ENCODE results near the gene ENTREP3. TPM values are rescaled to one million over a fixed set of nuclear protein-coding genes. Genes with fewer than 3 reads are reported as not detected.
A peak's percentile ranks its signal among the peaks of the same experiment; 100 is the strongest.

Gene ENTREP3
- total RNA-seq, result 10 to 100 TPM in 4 of 5 donors, 1 to 10 TPM in 1; 2.8 to 77.9 (median 19.6) TPM
- 10 to 100 TPM in 2 of 3 donors, 1 to 10 TPM in 1; 9.7 to 20.5 (median 11.6) TPM for polyA plus RNA-seq
- long read RNA-seq, donor 1, partial matches to known transcripts, result 0 of 2 reads
- long read RNA-seq, donor 1, other reads (novel, unspliced or antisense), result 0 of 2 reads
- long read RNA-seq, donor 2, partial matches to known transcripts, result 0 of 2 reads
- long read RNA-seq, donor 2, other reads (novel, unspliced or antisense), result 0 of 2 reads
- long read RNA-seq, donor 3, partial matches to known transcripts, result 0 of 2 reads
- long read RNA-seq, donor 3, other reads (novel, unspliced or antisense), result 0 of 2 reads
- long read RNA-seq, donor 4, result 0 reads
- long read RNA-seq, donor 5, partial matches to known transcripts, result 0 of 1 reads
- long read RNA-seq, donor 5, other reads (novel, unspliced or antisense), result 0 of 1 reads
- long read RNA-seq, donor 6, result 0 reads
- long read RNA-seq, donor 7, partial matches to known transcripts, result 0 of 2 reads
- long read RNA-seq, donor 7, other reads (novel, unspliced or antisense), result 0 of 2 reads
- long read RNA-seq, donor 8, partial matches to known transcripts, result 0 of 1 reads
- long read RNA-seq, donor 8, other reads (novel, unspliced or antisense), result 0 of 1 reads
- long read RNA-seq, donor 9, result 0 reads
- long read RNA-seq, donor 10, partial matches to known transcripts, result 0 of 1 reads
- long read RNA-seq, donor 10, other reads (novel, unspliced or antisense), result 0 of 1 reads

GRCh38 chr1:155255243-155256007 lies at the start of gene ENTREP3:
Gene ENTREP3, minus strand, starts transcription at chr1:155255483. Its CDS starts 606 bp downstream, at chr1:155254877.
- peak; percentile 86 to 97 for DNase-seq
- TF ChIP-seq EP300 (IDR thresholded peaks at IDR 0.05) (no peak), POLR2AphosphoS5 (IDR thresholded peaks at IDR 0.05) (peak; percentile 78 to 89 (median 82))
- intact Hi-C loops (cut with DNase I; ENCODE audit: low total_unique reads), result loop anchor here (10.0 kb wide), 1 partner anchor 339 kb away; no protein-coding TSS in a partner anchor
- H3K4me1 ChIP-seq, result peaks cover 30 to 48% (median 42%) of the 10 kb centered on the region in 4 donors
- WGBS, 5 donors, result 1 to 5% (median 2%) methylated on average over 44 to 54 of the region's 54 CpGs
- H3K4me3 ChIP-seq, result peak within 1 kb of the TSS; percentile 80 to 94 (median 90)
- peak within 1 kb of the TSS; percentile 93 to 98 (median 96) for H3K27ac ChIP-seq
- peaks cover 18 to 44% (median 38%) of the 10 kb centered on the region in 4 donors for H3K36me3 ChIP-seq
- no peaks in the 10 kb centered on the region for H3K27me3 ChIP-seq
- H3K9me3 ChIP-seq, result no peaks in the 10 kb centered on the region

DNA sequence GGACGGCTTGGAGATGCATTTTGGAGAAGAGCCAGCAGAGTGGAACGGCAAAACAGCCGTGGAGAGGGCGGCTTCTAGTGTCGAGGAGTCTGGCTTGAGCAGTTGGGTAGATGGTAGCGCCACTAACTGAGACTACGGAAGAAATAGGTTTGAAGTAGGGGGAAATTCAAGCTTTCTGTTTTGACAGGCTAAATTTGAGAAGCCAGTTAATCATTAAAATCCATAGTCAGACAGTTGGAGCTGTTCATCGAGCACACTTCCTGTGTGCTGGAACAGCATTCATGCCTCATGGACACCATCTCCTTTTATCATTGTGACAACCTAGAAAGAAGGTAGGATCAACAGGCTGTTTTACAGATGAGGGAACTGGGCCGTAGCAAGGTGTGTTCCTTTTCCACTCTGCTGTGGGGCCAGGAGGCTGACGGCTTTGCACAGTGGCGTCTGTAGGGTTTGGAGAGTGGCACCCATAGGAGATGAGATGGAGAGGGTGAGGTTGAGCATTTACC lies 49.3 kb upstream of the ENTREP3 start:
- H3K27me3 ChIP-seq, result no peaks in the 10 kb centered on the region
- H3K4me1 ChIP-seq, result peaks cover 4 to 15% (median 9%) of the 10 kb centered on the region in 4 donors
- H3K9me3 ChIP-seq, result no peaks in the 10 kb centered on the region
- TF ChIP-seq POLR2AphosphoS5 (IDR thresholded peaks at IDR 0.05) (no peak), CTCF (IDR thresholded peaks at IDR 0.05) (no peak), POLR2A (IDR thresholded peaks at IDR 0.05) (no peak), EP300 (IDR thresholded peaks at IDR 0.05) (no peak)
- H3K27ac ChIP-seq, result no peak overlapping the region
- 71 to 80% (median 75%) methylated on average over 11 of the region's 11 CpGs for WGBS, 5 donors
- no peak for DNase-seq
- no peak overlapping the region for H3K4me3 ChIP-seq
- H3K36me3 ChIP-seq, result no peaks in the 10 kb centered on the region
- intact Hi-C loops (cut with DNase I; ENCODE audit: low total_unique reads), result no loop called here

GRCh38 chr1:155301342-155301841 lies 46.1 kb upstream of the ENTREP3 start, which contains the start of gene PKLR:
Gene PKLR, minus strand, starts transcription at chr1:155301438. Its CDS starts 43 bp downstream, at chr1:155301395.
- Histone ChIP-seq H3K9me3 (no peaks in the 10 kb centered on the region), H3K27ac (no peak within 1 kb of the TSS), H3K27me3 (peaks cover 0 to 14% (median under 1%) of the 10 kb centered on the region in 3 donors), H3K36me3 (no peaks in the 10 kb centered on the region), H3K4me3 (no peak within 1 kb of the TSS), H3K4me1 (no peaks in the 10 kb centered on the region)
- TF ChIP-seq POLR2AphosphoS5 (IDR thresholded peaks at IDR 0.05) (no peak), POLR2A (IDR thresholded peaks at IDR 0.05) (no peak), EP300 (IDR thresholded peaks at IDR 0.05) (no peak), CTCF (IDR thresholded peaks at IDR 0.05) (no peak)
- no peak for DNase-seq
- intact Hi-C loops (cut with DNase I; ENCODE audit: low total_unique reads), result no loop called here
- WGBS, 5 donors, result 83 to 87% (median 86%) methylated on average over 5 of the region's 5 CpGs

GRCh38 chr1:155300553-155301329 lies 45.5 kb upstream of the ENTREP3 start:
- Histone ChIP-seq H3K36me3 (no peaks in the 10 kb centered on the region), H3K9me3 (no peaks in the 10 kb centered on the region), H3K4me3 (no peak overlapping the region), H3K27ac (no peak overlapping the region), H3K4me1 (peaks cover 0 to under 1% (median 0%) of the 10 kb centered on the region in 4 donors), H3K27me3 (peaks cover 2 to 20% (median 7%) of the 10 kb centered on the region in 3 donors)
- TF ChIP-seq CTCF (IDR thresholded peaks at IDR 0.05) (no peak), EP300 (IDR thresholded peaks at IDR 0.05) (no peak), POLR2AphosphoS5 (IDR thresholded peaks at IDR 0.05) (no peak), POLR2A (IDR thresholded peaks at IDR 0.05) (no peak)
- WGBS, 5 donors, result 83 to 89% (median 85%) methylated on average over 9 of the region's 9 CpGs
- DNase-seq, result no peak
- intact Hi-C loops (cut with DNase I; ENCODE audit: low total_unique reads), result no loop called here

All from stomach (tissue), 19 donors.